ENCODE results near the gene NANS. TPM values are rescaled to one million over a fixed set of nuclear protein-coding genes. Genes with fewer than 3 reads are reported as not detected.

The NANS gene
- total and polyA plus RNA-seq, 2 of the 13 experiments (the other 11 are each of a cell fraction or from before 2014, with no cell fraction given) = 86.9 to 203 TPM

DNA sequence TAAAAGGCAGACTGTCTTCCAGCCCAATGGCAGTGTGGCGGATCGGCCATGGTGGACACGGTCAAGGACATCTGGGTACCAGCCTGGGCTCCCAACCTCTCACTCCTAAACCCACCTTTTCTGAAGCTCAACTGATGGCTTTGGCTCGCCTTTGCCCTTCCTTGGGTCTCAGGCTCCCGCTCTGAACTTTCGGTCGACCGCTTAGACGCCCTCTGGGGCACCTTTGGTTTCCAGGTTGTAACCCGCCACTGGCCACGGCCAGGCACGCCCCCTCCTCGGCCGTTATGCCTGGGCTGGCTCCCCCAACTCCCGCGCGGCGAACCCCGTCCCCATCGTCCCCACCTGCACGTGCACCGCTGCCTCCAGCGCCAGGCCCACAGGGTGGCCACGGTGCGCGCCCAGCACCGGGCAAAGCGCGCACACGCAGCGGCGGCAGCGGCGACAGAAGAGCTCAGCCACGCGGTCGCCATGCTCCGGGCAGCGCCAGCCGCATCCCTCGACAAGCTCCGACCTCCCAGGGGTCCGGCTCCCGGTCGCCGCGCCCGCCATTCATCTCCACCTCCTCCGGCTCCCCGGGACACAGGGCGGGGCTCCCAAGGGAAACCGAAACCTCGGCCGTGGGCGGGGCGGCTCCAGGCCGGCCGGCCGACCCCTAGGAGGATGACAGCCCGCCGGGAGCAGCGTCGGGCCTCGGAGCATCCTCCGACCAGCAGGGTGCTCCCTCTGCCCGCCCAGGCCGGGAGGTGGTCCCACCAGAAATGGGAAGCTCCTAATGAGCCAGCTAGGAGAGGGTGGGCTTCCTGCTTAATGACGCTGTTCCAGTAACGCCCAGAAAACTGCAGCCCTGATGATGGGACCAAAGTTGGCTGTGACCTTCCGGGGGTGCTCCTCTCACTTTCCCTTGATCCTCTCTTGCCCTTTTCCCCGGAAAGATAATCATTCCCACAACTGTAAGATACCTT is 62.4 kb downstream of the NANS start, which contains the start of gene TRIM14 (continued):
- TF ChIP-seq ZBTB39 (CRISPR knock-in tag; IDR thresholded peaks at IDR 0.05) = no peak
- no peak for TF ChIP-seq AKNA (CRISPR knock-in tag; IDR thresholded peaks at IDR 0.05; ENCODE audit: borderline replicate concordance)
- peak; percentile 66; the same call in 1 of the 2 replicates for TF ChIP-seq ZNF430 (CRISPR knock-in tag; IDR thresholded peaks at IDR 0.05)
- peak; percentile 84 for TF ChIP-seq ZBTB14 (CRISPR knock-in tag; IDR thresholded peaks at IDR 0.05)
- TF ChIP-seq ZNF318 (CRISPR knock-in tag; IDR thresholded peaks at IDR 0.05) = no peak
- TF ChIP-seq ZNF264 (CRISPR knock-in tag; IDR thresholded peaks at IDR 0.05) = no peak
- no peak for TF ChIP-seq DR1 (CRISPR knock-in tag; IDR thresholded peaks at IDR 0.05)
- TF ChIP-seq ZNF737 (CRISPR knock-in tag; IDR thresholded peaks at IDR 0.05; ENCODE audit: borderline replicate concordance) = no peak
- TF ChIP-seq SP4 (CRISPR knock-in tag; IDR thresholded peaks at IDR 0.05) = no peak
- TF ChIP-seq FOSL1 (CRISPR knock-in tag; IDR thresholded peaks at IDR 0.05; ENCODE audit: borderline replicate concordance) = no peak

Measured in HepG2 (cell line).